ENCODE data around the gene MICALL1.

Gene MICALL1

GRCh38 chr22:37905534-37906363 lies at the start of gene MICALL1:
MICALL1 (plus strand) TSS chr22:37906297; CDS start chr22:37906423, 126 bp downstream.
- peak; percentile 27 for DNase-seq

DNA sequence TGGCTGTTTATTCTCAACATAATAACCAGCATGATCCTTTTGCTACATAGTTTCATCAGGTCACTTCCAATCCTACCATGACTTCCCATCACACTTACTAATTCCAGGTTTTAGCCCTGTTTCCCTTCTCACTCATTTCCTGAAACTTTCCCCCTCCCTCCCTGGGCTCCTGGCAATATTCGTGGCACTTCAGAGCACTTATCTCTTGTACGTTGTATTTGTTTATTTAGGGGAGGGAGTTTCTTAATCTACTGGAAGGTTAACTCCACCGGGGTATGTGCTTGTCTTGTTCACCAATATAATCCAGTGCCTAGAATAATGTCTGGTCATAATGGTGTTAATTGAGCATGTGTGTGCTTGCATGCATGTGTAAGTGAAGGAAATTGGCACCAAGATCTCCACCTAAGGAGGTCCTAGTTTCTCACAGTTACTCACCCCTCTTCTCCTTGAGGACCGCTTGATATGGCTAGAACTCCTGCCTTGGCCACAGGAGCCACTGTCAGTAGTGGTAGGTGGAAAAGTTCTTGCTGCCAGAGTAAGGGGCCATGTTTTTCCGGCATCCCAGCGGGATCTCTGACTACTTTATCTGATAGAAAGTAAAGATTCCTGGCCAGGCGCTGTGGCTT lies 45.2 kb upstream of the MICALL1 start:
- DNase-seq, result no peak

DNA sequence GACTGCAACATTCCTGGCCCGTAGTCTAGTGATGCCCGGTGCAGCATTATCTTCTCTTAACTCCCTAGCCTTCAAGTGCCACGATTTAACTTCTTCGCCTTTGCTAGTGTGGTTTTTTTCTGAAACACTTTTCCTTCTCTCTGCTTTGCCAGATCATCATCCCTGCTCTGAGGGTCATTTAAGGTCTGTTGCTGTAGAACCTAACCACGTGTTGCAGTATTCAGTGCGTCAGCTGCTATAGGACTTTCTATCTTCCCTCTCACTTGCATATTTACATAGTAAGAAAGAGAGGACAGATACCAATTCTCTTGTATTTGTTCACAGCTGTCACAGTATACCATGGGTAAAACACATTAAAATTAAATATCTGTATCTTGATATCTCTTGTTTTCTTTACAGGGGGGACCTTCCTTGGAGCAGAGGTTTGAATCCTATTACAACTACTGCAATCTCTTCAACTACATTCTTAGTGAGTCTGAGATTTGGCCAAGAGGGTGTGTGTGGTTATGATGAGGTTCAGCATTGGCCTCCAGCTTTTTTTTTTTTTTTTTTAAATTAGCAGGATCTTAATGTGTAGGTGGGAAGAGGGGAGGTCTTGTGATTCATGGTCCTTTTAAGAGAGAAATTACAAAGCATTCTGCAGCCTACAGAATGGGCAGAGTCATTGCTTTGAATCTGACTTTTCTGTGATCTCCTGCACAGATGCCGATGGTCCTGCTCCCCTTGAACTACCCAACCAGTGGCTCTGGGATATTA lies 43.3 kb upstream of the MICALL1 start:
- no peak for DNase-seq

DNA sequence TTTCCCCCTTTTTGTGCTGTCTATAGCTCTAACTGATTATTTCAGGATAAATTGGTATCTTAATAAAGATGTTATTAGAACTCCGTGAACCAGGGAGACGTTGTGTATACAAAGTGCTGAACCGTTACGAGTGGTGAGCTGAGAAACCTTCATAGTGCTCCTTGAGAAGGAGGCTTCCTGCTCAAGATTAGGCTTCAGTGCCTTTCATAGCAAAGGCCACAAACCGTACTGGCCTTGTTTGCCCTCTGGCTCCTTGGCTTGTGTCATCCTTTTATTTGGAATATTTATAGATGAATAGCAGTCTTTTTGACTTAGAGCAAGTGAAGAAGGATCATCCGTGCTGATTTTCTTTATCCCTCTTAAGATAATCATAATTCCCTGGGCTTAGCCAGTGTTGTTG lies 40.6 kb upstream of the MICALL1 start:
- no peak for DNase-seq

- DNase-seq, result no peak
Measured at GRCh38 chr22:37870273-37870672, 35.8 kb upstream of the MICALL1 start.

DNA sequence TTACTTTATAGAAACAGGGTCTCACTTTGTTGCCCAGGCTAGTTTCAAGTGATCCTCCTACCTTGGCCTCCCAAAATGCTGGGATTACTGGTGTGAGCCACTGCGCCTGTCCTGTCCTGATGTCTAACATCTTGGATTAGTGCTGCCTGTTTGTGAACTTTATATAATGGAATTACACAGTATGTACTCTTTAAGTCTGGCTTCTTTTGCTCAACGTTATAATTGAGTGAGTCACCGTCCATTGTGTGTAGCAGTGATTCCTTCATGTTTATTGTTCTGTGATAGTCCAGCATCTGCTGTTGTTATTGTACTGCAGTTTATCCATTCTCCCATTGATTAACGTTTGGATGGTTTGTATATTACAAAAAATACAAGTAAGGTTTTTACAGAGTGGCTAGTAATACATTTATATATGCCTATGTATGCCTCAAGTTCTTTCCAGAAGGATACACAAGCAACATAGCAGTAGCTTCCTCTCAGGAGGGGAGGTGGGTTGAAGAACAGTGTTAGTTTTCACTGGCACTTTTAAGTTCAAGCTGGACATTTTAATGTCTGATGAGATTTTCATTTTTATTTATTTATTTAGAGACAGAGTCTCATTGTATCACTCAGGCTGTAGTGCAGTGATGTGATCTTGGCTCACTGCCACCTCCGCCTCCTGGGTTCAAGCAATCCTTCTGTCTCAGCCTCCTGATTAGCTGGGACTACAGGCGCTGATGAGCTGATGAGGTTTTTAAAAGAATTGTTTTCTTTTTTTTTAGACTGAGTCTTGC lies 25.2 kb upstream of the MICALL1 start:
- no peak for DNase-seq

DNA sequence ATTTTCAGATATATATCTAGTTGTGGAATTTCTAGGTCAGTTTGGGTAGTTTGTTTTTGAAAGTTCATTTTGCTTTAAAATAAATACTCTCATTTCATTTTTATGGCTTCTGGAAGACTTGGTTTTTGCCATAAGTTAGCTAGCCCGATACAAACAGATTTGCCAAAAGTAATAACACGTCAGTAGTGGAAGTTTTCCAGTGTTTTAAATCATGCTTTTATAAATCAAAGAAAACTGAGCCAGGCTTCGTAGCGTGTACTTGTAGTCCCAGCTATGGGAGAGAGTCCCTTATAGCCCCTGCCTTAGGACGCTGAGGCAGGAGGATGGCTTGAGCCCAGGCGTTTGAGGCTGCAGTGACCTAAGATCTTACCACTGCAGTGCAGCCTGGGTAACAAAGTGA lies 21.7 kb upstream of the MICALL1 start:
- DNase-seq, result no peak

DNA sequence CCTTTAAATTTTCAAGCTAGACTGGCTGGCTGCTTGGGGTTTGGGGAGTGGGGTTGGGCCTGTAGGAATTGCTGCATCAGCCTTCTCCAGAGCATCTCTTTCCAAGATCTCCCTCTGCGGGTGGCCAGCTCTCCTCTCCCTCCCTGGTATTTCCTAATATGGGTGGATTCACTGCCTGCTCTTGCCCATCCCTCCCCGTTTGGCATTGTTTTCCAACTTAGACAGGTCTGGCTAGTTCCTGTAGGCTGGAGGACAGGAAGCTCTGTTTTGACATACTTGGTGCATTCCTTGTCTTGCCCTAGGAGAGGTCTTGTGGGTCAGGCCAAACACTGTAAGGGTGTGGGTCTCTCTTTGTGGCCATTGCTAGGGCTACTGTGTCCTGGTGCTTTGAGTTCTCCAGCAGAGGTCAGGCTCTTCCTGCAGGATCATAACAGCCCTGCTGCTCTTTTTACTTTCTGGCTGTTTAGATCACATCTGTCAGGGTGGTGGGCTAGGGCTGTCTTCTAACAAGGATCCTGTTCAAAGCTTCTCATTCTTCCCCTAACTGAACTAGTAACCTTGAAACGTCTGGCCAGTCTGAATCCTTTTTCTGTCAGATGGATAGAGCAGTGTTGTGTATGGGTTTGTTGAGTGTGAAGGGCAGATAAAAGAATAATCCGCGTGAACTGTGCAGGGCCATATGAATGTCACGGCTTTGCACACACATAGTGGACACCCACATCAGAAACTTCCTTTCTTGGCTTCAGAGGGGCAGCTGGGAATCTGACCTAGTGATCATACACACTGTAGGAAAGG lies 18.3 kb upstream of the MICALL1 start:
- no peak for DNase-seq

DNA sequence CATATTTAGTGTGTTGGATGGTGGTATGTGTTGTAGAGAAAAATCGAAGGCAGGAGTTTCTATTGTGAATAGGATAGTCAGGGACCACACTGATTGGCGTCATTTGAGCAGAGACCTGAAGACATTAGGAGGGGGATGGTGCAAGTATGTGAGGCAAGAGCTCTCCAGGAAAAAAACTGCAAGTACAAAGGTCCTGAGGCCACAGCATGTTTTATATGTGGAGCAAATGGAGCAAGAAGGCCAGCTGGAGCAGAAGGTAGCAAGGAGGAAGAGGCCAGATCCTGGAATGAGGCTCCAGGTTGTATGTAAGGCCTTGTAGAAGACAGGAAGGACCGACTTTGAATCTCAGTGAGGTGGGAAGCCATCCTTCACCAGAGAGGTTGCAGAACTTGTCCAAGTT lies 14.2 kb upstream of the MICALL1 start:
- DNase-seq, result no peak

DNA sequence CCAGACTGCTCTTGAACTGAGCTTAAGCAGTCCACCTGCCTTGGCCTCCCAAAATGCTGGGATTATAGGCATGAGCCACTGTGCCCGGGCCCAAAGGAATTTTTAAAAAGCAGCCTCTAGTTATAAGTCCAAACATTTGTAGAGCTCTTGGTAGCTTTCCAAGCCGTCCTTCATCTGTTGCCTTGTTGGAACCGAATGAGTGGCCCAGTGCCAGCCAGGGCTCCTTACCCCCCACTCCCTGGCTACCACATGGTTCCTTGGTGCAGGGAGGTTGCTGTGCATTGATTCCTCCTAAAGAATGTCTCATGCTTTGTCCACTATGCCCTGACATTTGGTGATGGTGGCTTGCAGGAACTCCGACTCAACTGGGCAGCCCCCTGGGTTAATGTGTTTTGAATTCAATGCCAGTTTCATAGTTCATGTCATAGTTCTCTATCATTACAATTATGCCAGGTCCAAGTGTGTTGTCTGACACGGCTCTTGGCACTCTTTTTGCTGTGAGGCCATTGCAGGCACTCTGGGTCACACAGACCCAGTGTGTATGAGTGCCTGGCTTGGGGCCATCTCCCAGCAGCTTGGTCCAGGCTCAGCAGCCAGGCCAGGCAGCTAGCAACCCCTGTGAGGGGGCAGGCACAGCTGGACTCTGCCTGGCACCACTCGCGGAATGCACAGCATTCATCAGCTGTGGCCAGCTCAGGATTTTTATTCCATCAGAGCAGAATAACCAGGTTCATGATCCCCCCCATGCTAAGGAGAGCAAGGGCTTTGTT lies 13.3 kb upstream of the MICALL1 start:
- no peak for DNase-seq

GRCh38 chr22:37893583-37893983 lies 12.5 kb upstream of the MICALL1 start:
- DNase-seq, result no peak

GRCh38 chr22:37894939-37895670 lies 11.0 kb upstream of the MICALL1 start:
- DNase-seq, result no peak

GRCh38 chr22:37896181-37896592 lies 9.9 kb upstream of the MICALL1 start:
- no peak for DNase-seq

DNA sequence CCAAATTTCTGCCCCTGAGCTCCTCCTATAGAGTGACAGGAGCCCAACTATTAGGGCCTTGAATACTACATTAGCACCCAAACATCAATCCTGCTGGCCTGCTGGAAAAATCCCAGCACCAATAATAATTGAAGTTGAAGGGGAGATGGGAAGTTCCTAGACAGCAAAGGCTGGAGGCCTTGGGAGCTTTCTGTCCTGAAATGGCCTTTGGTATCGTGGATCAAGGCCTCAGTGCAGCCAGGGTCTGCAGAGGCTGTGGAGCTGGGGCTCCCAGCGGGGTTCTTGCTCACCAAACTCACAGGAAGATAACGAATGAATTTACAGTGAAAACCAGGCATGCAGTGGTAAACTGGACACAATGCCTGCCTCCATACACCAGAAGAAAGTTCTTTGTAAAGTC lies 9.2 kb upstream of the MICALL1 start:
- DNase-seq, result no peak

- DNase-seq, result no peak
Measured at GRCh38 chr22:37897807-37898206, 8.3 kb upstream of the MICALL1 start.

DNA sequence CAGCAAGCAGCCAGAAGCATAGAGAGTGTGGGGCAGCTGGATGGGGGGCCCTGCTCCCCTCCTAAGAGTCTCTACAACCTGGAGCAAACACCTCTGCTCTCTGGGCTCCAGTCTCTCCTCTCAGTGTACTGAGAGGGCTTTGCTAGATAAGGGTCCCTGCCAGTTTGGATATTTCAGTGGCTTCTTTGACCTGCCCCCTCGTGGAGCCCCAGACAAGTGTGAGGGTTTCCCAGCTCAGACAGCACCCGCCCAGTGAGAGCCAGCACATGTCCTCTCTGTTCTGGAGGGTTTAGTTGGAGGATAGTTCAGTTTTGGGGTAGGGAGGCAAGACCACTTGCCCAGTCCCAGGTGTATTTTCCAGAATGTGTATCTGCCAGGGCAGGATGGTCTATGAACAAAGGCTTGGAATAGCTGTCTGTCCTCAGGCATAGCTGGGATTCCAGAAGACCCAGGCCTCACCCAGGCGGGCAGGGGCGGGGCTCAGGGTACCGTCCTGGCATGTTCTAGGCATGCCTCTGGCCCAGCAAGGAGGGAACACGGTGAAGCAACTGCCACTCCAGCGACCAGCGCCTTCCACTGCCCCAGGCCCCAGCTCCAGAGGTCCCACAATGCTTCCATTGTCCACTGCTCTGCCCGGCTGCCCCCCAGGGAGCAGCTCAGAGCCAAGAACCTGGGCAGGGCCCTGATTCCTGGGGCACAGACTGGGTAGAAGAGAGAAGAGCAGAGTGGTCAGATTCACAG lies 7.5 kb upstream of the MICALL1 start:
- no peak for DNase-seq

GRCh38 chr22:37904572-37905533 lies 1.2 kb upstream of the MICALL1 start:
- DNase-seq, result no peak

DNA sequence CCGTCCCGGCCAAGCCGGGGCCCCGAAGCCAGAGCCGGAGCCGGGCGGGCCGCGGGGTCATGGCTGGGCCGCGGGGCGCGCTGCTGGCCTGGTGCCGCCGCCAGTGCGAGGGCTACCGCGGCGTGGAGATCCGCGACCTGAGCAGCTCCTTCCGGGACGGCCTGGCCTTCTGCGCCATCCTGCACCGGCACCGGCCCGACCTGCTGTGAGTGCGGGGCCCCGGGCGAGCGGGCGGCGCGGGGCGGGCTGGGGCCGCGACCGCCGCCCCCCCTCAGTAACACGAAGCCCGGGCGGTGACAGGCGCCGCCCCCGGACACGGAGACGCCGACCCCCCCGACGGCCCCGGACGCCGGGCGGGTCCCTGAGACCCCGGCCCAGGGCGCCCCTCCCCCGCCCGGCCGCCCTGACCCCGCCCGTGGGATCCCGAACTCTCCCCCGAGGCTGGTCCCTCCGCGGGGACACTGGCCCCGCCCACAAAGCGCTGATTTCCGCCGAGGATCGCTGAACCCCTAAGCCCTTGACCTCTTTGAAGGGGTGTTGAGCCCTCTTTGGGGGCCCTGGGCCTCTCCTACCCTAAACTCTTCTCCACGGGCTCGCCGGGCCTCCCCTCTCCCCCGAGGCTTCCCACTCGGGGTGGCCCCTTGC lies 389 bp downstream of the MICALL1 start:
- no peak for DNase-seq
